GM21447 (cell line): ENCODE measurements around the gene OSBPL1A.

Experiments
- ATAC-seq: cut with Tn5 transposase; IDR thresholded peaks from one replicate; pipeline ENCODE4 v1.9.1; 2021; ENCODE audit not compliant: unreplicated experiment

The OSBPL1A gene

DNA sequence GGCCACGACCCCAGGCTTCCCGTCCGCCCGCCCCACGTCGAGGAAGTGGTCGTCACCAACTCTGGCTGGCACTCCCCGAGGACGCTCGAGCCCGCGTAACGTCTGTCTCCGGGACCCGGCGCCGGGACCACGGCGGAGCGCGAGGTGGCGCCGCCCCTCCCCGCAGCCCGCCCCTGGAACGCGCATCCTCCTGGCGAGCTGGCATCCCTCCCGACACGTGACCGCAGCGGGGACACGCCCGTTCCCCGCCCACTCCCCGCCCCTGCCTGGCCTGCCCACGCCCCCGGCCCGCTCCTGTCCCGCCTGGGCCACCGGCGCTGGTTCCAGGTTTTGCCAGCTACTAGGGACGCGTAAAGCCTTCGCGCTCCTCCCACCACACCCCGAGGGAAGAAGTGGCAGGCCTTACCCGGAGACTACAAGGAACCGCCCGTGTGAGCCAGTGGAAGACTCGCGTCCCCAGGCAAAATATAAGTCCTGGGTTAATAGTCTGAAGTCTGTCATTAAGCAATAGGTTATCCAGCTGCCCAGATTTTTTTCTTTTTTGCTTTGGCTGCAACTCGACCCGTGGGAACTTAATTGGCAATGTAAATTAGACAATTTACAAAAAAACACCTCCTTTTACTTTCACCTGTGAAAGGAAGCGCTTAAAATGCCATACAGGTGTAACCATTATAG is at the start of gene OSBPL1A:
Gene OSBPL1A (minus strand): TSS at position 131 of the 675 bp plus-strand sequence. CDS start 20,291 bp downstream, outside the sequence.
- ATAC-seq = no peak

DNA sequence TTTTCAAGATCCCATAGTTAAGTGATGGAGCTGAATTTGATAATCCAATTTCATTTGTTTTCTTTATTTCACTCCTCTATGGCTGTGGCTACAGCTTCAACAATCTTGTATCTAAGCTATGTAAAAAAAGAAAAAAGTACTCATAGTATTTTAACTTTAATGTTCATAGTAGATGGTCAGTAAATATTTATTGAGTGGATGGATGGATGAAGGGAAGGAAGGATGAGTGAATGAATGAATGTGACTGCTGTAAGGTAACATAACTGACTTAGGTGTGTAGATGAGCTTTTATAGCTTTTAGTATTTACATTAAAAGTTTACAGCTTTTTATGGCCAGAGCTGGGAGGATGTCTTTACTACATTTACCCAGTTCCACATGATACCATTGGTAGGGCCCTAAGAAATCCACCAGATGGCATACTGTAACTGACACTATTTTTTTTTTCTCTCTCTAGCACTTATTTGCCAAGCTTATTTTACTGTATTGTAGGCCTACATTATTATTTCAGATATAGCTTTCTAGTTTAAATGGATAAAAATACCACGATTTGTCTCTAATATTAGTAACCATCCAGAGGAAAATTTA is 49.4 kb upstream of the OSBPL1A start:
- ATAC-seq = no peak

DNA sequence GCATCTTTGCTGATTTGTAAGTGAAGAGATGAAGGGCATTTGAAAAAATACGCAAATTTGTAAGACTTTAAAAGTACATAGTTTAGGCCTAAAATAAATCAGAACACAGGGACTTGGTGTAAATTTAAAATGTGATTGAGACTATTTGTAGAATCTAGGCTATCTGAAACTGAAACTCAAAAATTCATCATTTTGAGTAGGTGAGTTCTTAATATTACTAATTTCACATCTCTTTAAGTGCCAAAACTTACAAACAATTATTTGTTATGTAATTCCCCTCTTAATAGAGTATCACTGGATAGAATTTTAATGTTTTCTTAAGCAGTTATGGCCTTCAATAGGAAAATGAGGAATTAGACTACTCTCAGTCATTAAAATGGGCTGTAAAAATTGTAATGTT is 48.8 kb upstream of the OSBPL1A start:
- ATAC-seq = peak; percentile 71

DNA sequence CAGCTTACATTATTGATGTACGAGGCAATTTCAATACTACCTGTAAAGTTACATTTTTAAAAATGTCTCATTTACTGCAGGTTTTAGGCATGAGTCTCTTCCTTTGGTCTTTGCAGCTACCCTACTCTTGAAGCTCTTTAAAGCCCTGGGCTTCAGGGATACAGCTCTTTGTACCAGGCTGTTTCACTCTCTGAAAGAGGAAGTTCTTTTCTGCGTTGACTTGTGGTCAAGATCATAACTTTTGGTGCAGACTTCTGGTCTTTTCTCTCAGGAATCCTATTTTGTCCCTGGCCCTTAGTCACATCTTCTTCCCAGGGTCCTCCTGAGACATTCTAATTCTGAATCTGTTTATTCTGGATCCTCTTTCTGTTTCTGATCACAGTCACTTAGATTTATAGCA is 46.2 kb upstream of the OSBPL1A start:
- peak; percentile 83 for ATAC-seq

DNA sequence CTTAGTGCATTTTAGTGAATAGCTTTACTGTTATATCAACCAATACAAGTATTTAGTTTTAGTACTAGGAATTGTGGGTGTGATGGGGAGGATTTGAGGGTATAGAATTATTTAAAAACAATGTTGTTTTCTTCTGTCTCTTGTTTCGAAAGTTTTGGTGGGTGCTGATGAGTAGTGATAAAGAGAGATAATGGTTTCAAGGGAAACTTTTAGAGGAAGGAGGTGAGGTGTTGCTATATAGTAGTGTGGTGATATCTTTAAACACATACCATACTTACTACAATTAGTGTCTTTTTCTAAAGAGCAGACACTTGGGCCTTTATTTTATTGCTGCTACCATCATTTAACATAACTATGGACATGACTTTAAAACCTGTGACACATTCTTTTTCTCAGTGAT is 39.3 kb upstream of the OSBPL1A start:
- no peak for ATAC-seq

DNA sequence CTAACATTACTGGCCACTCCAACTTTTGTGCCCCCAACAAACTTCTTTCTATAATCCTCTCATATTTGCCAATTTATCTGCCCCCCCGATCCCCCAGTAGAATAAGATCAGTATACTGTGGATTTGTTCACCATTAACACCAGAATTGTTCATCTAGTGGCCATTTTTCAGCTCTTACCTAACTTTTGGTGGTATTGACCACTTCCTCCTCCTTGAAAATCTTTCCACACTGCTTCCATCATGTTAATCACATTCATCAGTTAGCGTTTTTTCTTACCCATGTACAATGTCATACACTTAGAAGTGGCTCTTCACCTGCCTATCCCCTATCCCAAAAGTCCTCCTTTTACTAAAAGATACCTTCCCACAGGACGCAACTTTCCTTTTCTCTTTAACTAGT is 35.0 kb upstream of the OSBPL1A start:
- no peak for ATAC-seq

DNA sequence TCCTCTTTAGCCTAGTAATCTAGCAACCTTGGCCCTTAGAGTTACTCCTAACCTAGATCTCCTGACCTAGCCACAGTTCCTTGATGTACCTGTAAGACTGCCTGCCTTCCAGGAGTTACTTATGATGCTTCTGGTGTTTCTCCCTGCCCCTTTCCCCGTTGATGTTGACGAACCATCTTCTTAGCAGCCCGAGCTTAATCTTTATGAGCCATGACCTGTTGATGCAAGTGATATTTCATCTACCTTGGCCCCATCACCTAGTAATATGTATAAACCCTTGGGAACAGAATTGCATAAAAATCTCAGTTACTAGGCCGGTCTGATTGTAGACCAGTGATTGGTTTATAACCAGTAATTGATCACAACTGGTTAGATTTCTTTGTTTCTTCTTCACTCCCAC is 31.6 kb upstream of the OSBPL1A start:
- ATAC-seq = no peak

DNA sequence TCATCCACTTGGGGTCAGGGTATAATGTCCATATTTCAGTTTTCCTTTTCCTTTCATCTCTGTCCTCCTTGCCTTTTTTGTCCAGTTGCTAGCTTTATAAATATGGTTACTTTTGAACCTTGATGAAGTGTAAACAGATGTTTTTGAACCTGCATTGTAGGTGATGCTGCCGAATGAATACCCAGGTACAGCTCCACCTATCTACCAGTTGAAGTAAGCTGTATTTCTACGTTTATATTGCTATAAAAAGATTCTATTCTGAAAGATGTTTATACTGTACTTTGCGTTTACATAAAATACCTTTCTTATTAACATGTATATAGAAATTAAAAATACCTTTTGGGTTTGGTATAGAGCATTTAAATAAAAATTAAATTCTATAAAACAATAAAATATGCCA is 31.1 kb upstream of the OSBPL1A start:
- no peak for ATAC-seq

DNA sequence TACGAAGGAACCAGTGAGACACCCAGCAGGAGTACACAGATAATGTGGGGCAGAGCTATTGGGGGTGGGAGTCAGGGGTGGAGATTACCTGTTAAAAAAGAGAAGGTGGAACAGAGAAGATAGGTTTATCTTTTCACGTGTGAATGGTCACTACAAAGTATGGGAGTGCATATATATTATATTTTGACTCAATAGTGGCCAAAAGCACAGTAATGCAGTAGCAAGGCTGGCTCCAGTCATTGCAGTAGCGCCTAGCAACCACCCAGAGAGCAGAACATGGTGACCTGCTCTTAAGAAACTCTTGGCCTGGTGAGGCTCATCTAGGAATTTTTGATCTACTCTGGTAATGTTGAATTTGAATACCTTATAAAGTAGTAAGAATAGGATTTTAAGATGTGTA is 29.9 kb upstream of the OSBPL1A start:
- no peak for ATAC-seq

DNA sequence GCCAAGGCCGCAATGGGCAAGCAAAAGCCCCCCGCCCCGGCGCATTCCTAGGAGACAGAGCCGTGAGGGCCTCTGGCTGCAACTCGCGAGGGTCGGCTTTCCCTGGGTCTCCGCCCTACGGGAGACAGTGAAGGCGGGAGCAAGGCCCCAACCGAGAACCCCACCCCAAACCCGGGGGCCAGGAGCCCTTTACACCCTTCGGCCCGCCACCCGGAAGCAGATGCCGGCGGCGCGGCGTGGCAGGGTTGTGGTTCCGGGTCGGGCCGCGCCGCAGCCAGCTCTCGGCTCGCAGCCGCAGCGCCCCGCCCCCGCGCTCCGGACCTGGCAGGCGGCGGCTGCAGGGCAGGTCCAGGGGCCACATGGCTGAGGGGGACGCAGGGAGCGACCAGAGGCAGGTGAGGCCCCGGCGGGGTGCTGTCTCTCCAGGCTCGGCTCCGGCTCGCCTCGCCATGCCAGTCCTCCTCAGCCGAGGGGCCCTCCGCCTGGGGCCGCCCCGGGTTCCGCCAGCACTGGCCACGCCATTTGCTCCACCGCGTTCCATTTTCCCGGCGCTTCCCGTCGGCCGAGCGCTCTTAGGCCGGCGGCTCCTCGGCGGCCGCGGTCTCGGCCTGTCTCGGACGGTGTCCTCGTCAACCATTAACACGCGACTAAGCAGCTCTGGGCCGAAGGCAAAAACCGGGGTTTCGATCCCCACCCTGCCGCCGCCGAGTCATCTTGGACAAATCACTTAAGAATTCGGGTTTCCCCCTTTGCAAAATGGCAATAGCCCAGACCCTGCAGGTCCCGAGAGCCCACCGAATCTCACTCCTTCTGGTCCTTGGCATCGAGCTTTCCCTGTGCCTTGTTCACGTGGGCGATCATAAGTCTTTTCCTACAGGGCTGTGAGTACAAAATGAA is 29.0 kb upstream of the OSBPL1A start, which contains the start of gene IMPACT:
Gene IMPACT (plus strand): TSS at position 273 of the 897 bp plus-strand sequence. CDS start 87 bp downstream, at position 360.
- peak; percentile 91 for ATAC-seq

DNA sequence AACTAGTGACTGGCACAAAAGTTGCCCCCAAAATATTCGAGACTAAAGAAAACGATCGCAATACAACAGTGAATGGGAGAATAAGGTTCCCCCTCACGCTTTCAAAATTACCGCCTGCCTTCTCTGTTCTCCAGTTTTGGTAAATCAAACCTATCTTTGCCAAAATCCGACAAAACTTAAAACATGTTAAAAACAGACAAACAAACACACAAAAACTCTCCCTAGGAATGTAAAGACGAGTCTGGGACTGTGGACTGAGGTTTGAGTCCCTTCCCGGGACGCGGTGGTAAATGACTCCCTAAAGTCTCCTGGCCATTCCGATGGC is 28.4 kb upstream of the OSBPL1A start:
- ATAC-seq = no peak

DNA sequence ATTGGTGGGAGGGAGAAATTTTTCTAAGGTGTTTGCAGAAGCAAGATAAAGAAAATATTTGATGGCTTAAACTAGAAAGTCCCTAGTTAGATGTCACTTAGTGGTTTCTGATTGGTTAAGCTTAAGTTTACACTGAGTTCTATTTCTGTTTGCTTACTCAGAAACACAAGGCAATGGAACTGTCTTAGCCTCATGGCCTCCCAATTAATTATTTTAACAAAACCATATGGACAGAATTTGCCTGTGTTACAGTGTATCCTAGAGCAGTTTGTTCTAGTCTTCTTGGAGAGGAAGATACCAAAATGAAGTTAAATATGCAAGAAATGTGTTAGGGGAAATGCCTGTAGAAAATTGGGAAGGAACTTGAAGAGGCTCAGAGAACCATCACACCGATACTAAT is 24.2 kb upstream of the OSBPL1A start:
- ATAC-seq = no peak

DNA sequence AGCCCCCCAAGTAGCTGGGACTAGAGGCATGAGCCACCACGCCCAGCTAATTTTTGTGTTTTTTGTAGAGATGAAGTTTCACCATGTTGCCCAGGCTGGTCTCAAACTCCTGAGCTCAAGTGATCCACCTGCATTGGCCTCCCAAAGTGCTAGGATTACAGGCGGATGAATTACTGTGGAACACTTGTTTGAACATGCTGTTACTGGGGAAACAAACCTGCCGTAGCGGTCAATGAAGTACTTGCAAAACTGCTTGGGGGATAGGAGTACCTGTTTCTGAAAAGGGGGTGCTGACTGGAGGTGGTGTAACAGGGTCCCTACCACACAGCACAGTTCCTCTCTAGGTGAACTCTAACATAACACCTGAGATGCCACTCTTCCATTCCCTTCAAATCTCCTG is 22.9 kb upstream of the OSBPL1A start:
- ATAC-seq = no peak

DNA sequence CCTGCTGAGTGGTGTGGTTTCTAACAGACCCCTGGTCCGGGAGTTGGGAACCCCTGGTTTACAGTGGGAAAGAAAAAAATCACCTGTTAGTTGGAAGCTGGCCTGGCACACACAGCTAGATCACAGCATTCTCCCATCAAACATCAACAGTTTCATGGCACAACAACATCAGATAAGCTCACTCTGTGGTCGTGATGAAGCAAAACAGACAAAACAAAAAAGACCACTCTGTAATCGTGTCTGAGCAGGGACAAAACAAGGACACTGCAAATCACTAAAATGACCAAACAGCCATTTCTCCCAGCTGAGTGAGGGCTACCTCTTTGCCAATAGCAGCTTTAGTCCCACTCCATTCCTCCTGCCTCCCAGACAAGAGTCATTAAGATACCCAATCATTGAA is 19.9 kb upstream of the OSBPL1A start:
- ATAC-seq = no peak

DNA sequence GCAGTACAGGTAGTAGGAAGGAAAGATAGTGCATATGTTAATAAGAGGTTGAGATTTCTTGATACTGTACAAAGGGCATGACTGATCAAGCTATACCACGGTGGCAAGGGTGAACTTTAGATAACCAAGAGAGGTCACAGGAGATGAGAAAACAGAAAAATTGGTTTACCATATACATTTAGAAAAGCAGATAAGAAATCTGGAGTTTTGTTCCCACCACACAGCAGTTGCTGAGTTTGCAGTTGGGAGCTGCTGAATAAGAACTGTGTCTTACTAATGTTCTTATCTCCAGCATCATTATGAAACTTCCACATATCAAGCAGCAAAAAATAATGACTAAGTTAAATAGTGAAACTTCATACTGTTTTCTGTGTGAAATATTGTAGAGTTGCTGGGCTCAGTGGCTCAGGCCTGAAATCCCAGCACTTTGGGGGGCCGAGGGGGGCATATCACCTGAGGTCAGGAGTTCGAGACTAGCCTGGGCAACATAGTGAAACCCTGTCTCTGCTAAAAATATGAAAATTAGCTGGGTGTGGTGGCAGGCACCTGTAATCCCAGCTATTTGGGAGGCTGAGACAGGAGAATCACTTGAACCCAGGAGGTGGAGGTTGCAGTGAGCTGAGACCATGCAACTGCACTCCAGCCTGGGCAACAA is 16.9 kb upstream of the OSBPL1A start:
- no peak for ATAC-seq

DNA sequence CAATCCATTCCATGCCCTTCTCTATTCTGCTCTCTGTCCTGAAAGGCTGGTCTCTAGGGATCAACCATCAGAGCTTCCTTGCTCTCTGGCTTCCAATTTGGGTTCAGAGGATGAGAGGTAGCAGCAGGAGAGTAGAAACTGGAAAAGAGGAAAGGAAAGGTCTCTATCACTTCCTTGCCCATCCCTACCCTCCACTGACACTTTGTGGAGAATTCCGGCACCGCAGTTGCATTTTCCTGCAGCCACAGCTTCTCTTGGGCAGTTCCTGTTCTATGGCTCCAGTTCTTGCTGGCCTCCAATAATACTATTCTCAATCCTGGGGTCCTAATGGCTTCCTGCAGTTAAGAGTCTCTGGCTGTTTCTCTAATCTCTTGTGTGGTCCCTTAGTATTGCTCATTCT is 15.5 kb upstream of the OSBPL1A start:
- no peak for ATAC-seq

DNA sequence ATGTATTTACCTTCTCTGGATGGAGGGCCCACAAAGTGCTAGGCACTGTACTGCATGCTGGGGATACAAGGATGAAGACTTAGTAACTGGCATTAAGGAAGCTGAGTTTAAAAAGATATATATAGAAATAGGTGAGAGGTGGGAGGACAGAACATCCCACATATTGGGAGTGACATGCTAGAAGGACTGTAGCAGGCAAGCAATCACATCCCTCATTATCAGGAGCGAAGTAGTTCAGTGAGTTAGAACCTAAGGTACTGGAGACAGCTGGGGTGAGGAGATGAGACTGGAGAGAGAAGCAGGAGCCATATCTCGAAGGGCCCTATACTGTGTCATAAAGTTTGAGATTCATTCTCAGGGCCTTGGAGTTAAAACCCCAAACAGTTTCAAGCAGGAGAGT is 10.9 kb upstream of the OSBPL1A start:
- no peak for ATAC-seq

DNA sequence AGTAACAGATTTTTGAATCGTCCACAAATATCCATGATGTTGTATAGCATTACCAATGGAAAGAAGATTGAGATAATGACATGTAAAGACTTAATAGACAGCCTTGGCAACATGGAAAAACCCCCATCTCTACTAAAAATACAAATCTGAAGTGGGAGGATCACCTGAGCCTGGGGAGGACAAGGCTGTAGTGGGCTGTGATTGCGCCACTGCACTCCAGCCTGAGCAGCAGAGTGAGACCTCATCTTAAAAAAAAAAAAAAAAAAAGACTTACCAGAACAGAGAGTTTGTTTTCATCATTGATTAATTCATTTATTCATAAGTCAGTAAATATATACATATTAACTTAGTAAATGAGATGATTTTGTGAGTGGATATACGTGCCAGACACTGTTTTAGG is 7.0 kb upstream of the OSBPL1A start:
- no peak for ATAC-seq

DNA sequence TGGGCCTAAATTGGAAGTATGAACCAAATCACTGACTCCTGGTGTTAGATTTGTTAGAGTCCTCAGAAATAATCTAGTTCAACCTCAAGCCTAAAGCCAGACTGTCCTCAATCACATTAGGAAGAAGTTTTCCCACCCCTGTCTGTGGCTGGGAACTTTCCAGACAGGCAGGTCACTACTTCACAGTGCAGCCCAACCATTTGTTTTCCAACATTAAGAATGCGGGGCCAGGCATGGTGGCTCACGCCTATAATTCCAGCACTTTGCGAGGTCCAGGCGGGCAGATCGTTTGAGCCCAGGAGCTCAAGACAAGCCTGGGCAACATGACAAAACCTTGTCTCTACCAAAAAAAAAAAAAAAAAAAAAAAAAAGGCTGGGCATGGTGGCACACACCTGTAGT is 5.5 kb upstream of the OSBPL1A start:
- ATAC-seq = no peak

DNA sequence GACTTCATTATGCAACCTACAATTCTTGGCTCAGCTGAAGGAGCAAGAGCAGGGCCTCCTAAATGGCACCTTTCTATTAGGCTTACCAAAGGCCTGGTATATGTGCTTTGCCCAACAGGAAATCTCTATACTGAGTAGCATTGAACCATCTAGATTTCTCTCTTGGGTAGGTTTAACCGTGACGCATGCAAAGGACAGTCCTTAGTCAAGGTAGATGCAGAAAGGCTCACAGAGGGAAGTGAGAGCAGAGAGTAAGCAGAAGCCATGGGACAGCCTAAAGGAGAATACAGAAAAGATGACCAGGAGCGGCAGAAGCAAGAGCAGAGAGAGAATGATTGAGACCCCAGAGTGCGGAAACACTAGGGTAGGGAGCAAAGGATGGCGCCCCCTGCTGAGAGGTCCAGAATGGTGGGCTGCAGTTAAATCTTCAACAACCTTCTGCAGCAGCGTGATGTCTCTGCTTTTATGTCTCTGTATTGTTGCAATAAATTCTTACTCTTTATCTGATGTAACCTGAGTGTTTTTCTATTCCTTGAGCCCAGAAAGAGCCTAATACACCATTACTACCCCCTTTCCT is 4.7 kb upstream of the OSBPL1A start:
- no peak for ATAC-seq

DNA sequence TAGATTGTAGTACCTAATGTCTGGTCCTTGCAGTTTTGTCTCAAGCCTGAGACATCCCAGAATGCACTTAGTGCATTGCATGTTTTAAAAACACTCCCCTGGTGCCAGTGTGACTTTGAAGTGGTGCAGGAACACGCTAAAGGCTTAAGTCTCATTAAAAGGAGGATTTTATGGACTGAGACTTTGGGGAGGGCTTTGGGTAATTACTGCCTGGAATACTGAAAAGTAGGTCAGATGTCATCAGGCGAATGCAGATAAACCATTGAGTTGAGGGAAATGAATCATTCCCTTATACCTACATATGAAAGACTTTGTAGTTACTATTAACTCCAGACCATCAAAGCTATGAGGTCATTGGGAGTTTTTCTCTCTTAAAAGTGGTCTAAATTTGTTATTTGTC is 3.0 kb upstream of the OSBPL1A start:
- no peak for ATAC-seq
